Stimulated activated effector memory CD8-positive, alpha-beta T cell treated with anti-CD3 and anti-CD28 coated beads, Interleukin-12 subunit alpha, Interleukin-12 subunit beta, amount 100 ng/mL, for 72 hours (primary cell): ENCODE measurements around the gene RAPH1.

Experiments
- ATAC-seq: fragments of 150-1000 bp; cut with Tn5 transposase; 2 replicates; pipeline ENCODE4 v1.10.0; 2021
- DNase-seq, 2 donors: peaks; one replicate each; pipeline ENCODE4 v3.0.0; 2021 to 2022; ENCODE audit warnings: low spot score in 2 of 2
- H3K27ac Mint-ChIP-seq: one replicate; pipeline ENCODE4 v1.8.0; 2022; ENCODE audit warnings: mild to moderate bottlenecking, mixed read lengths
- H3K36me3 Mint-ChIP-seq: one replicate; pipeline ENCODE4 v1.8.0; 2022; ENCODE audit warnings: mild to moderate bottlenecking, mixed read lengths
- H3K4me1 Mint-ChIP-seq: one replicate; pipeline ENCODE4 v1.8.0; 2022; ENCODE audit warnings: mixed read lengths
- H3K4me3 Mint-ChIP-seq: one replicate; pipeline ENCODE4 v1.8.0; 2022; ENCODE audit warnings: mild to moderate bottlenecking, mixed read lengths
- H3K9me3 Mint-ChIP-seq: one replicate; pipeline ENCODE4 v1.8.0; 2022; ENCODE audit warnings: mixed read lengths

The RAPH1 gene

GRCh38 chr2:203535078-203535783 lies at the start of gene RAPH1:
RAPH1 (minus strand) TSS chr2:203535301; CDS start chr2:203495353, 39,948 bp downstream.
- H3K4me3 Mint-ChIP-seq = peak within 1 kb of the TSS; percentile 75
- peak within 1 kb of the TSS; percentile 75 for H3K27ac Mint-ChIP-seq
- peaks cover 18% of the 10 kb centered on the region for H3K4me1 Mint-ChIP-seq
- peak; percentile 82 for ATAC-seq
- peaks cover 3% of the 10 kb centered on the region for H3K9me3 Mint-ChIP-seq
- peaks cover 6% of the 10 kb centered on the region for H3K36me3 Mint-ChIP-seq
- peak; percentile 32 to 76 for DNase-seq

- no peak overlapping the region for H3K4me3 Mint-ChIP-seq
- no peak for DNase-seq
Observed at GRCh38 chr2:203584784-203585183, 49.7 kb upstream of the RAPH1 start.

GRCh38 chr2:203583701-203584100 lies 48.6 kb upstream of the RAPH1 start:
- peaks cover 9% of the 10 kb centered on the region for H3K36me3 Mint-ChIP-seq

More at GRCh38 chr2:203584784-203585183, 49.7 kb upstream of the RAPH1 start:
- no peaks in the 10 kb centered on the region for H3K9me3 Mint-ChIP-seq
- ATAC-seq = no peak
- H3K36me3 Mint-ChIP-seq = no peaks in the 10 kb centered on the region
- peaks cover 31% of the 10 kb centered on the region for H3K4me1 Mint-ChIP-seq
- no peak overlapping the region for H3K27ac Mint-ChIP-seq

GRCh38 chr2:203583084-203583695 lies 48.1 kb upstream of the RAPH1 start:
- Mint-ChIP-seq H3K9me3 (no peaks in the 10 kb centered on the region), H3K36me3 (peaks cover 9% of the 10 kb centered on the region), H3K4me3 (no peak overlapping the region), H3K4me1 (peaks cover 43% of the 10 kb centered on the region), H3K27ac (no peak overlapping the region)
- ATAC-seq = no peak
- DNase-seq = no peak

More at GRCh38 chr2:203583701-203584100, 48.6 kb upstream of the RAPH1 start:
- ATAC-seq (peak; percentile 78), DNase-seq (peak; percentile 20 to 71)
- no peak overlapping the region for H3K4me3 Mint-ChIP-seq
- H3K9me3 Mint-ChIP-seq = no peaks in the 10 kb centered on the region
- no peak overlapping the region for H3K27ac Mint-ChIP-seq
- H3K4me1 Mint-ChIP-seq = peaks cover 41% of the 10 kb centered on the region

GRCh38 chr2:203582468-203582867 lies 47.4 kb upstream of the RAPH1 start:
- Mint-ChIP-seq H3K4me3 (no peak overlapping the region), H3K36me3 (peaks cover 9% of the 10 kb centered on the region)
- no peak for ATAC-seq

GRCh38 chr2:203580844-203581243 lies 45.7 kb upstream of the RAPH1 start:
- no peaks in the 10 kb centered on the region for H3K9me3 Mint-ChIP-seq
- peaks cover 40% of the 10 kb centered on the region for H3K4me1 Mint-ChIP-seq
- DNase-seq (no peak), ATAC-seq (no peak)
- H3K36me3 Mint-ChIP-seq = peaks cover 9% of the 10 kb centered on the region
- H3K4me3 Mint-ChIP-seq = no peak overlapping the region
- H3K27ac Mint-ChIP-seq = no peak overlapping the region

More at GRCh38 chr2:203582468-203582867, 47.4 kb upstream of the RAPH1 start:
- Mint-ChIP-seq H3K4me1 (peaks cover 43% of the 10 kb centered on the region), H3K9me3 (no peaks in the 10 kb centered on the region), H3K27ac (no peak overlapping the region)
- DNase-seq = no peak

- Mint-ChIP-seq H3K4me3 (peak overlapping the region; percentile 28), H3K4me1 (peaks cover 31% of the 10 kb centered on the region), H3K9me3 (no peaks in the 10 kb centered on the region), H3K36me3 (peaks cover 9% of the 10 kb centered on the region), H3K27ac (peak overlapping the region; percentile 79)
- ATAC-seq = no peak
- no peak for DNase-seq
Observed at GRCh38 chr2:203579730-203580129, 44.6 kb upstream of the RAPH1 start.

GRCh38 chr2:203578759-203579643 lies 43.9 kb upstream of the RAPH1 start:
- Mint-ChIP-seq H3K4me3 (peak overlapping the region; percentile 28), H3K36me3 (peaks cover 9% of the 10 kb centered on the region), H3K9me3 (no peaks in the 10 kb centered on the region), H3K4me1 (peaks cover 24% of the 10 kb centered on the region), H3K27ac (peak overlapping the region; percentile 79)
- DNase-seq (peak; percentile 14 to 76), ATAC-seq (peak; percentile 95)

GRCh38 chr2:203574824-203575223 lies 39.7 kb upstream of the RAPH1 start:
- H3K4me1 Mint-ChIP-seq = peaks cover 21% of the 10 kb centered on the region
- peaks cover 9% of the 10 kb centered on the region for H3K36me3 Mint-ChIP-seq
- H3K9me3 Mint-ChIP-seq = no peaks in the 10 kb centered on the region
- ATAC-seq (no peak), DNase-seq (no peak)
- H3K27ac Mint-ChIP-seq = no peak overlapping the region
- H3K4me3 Mint-ChIP-seq = no peak overlapping the region

GRCh38 chr2:203572316-203572715 lies 37.2 kb upstream of the RAPH1 start:
- ATAC-seq = no peak

GRCh38 chr2:203569677-203570316 lies 34.7 kb upstream of the RAPH1 start:
- H3K4me1 Mint-ChIP-seq = peaks cover 17% of the 10 kb centered on the region
- no peak for DNase-seq
- no peaks in the 10 kb centered on the region for H3K36me3 Mint-ChIP-seq
- no peak for ATAC-seq
- H3K4me3 Mint-ChIP-seq = no peak overlapping the region
- H3K9me3 Mint-ChIP-seq = no peaks in the 10 kb centered on the region
- H3K27ac Mint-ChIP-seq = no peak overlapping the region

More at GRCh38 chr2:203572316-203572715, 37.2 kb upstream of the RAPH1 start:
- no peak overlapping the region for H3K4me3 Mint-ChIP-seq
- H3K9me3 Mint-ChIP-seq = no peaks in the 10 kb centered on the region
- H3K4me1 Mint-ChIP-seq = peaks cover 17% of the 10 kb centered on the region
- no peak overlapping the region for H3K27ac Mint-ChIP-seq
- DNase-seq = no peak
- H3K36me3 Mint-ChIP-seq = no peaks in the 10 kb centered on the region

- Mint-ChIP-seq H3K27ac (no peak overlapping the region), H3K36me3 (no peaks in the 10 kb centered on the region), H3K4me3 (no peak overlapping the region), H3K4me1 (peaks cover 17% of the 10 kb centered on the region), H3K9me3 (no peaks in the 10 kb centered on the region)
- no peak for DNase-seq
- ATAC-seq = no peak
Observed at GRCh38 chr2:203567691-203568090, 32.6 kb upstream of the RAPH1 start.

- H3K27ac Mint-ChIP-seq = no peak overlapping the region
- H3K36me3 Mint-ChIP-seq = no peaks in the 10 kb centered on the region
- DNase-seq (no peak), ATAC-seq (no peak)
- H3K9me3 Mint-ChIP-seq = no peaks in the 10 kb centered on the region
- H3K4me1 Mint-ChIP-seq = peaks cover 17% of the 10 kb centered on the region
- no peak overlapping the region for H3K4me3 Mint-ChIP-seq
Observed at GRCh38 chr2:203566161-203566560, 31.1 kb upstream of the RAPH1 start.

GRCh38 chr2:203565076-203565475 lies 30.0 kb upstream of the RAPH1 start:
- no peaks in the 10 kb centered on the region for H3K36me3 Mint-ChIP-seq
- no peak overlapping the region for H3K4me3 Mint-ChIP-seq
- ATAC-seq = no peak
- no peak for DNase-seq
- H3K27ac Mint-ChIP-seq = no peak overlapping the region
- H3K9me3 Mint-ChIP-seq = no peaks in the 10 kb centered on the region
- H3K4me1 Mint-ChIP-seq = peaks cover 11% of the 10 kb centered on the region

GRCh38 chr2:203562268-203562667 lies 27.2 kb upstream of the RAPH1 start:
- Mint-ChIP-seq H3K4me1 (no peaks in the 10 kb centered on the region), H3K9me3 (no peaks in the 10 kb centered on the region), H3K27ac (no peak overlapping the region), H3K36me3 (no peaks in the 10 kb centered on the region), H3K4me3 (no peak overlapping the region)
- no peak for ATAC-seq
- DNase-seq = no peak
